Fibroblast of lung (primary cell): Measurements from ENCODE around the gene VCAN. TPM values are rescaled to one million over a fixed set of nuclear protein-coding genes. Genes with fewer than 3 reads are reported as not detected.

Source experiments
- DNase-seq, 2 donors: peaks; one replicate each; pipeline versions ENCODE4 v3.0.0 to v3.0.0-alpha.2; 2010; ENCODE audit warnings: low read depth in 2 of 2
- H2AFZ ChIP-seq: 2 replicates; pipeline ENCODE4 v1.5.1; 2012; ENCODE audit warnings: low read length, control low read depth, inconsistent platforms
- H3K27ac ChIP-seq: 2 replicates; pipeline ENCODE4 v1.5.1; 2011; ENCODE audit warnings: low read length, control low read depth; ENCODE audit not compliant: insufficient read depth
- H3K27me3 ChIP-seq: 2 replicates; pipeline ENCODE4 v1.5.1; 2011; ENCODE audit warnings: mild to moderate bottlenecking, low read length; ENCODE audit not compliant: control insufficient read depth, insufficient read depth
- H3K36me3 ChIP-seq: 2 replicates; pipeline ENCODE4 v1.5.1; 2011; ENCODE audit warnings: low read length; ENCODE audit not compliant: control insufficient read depth, insufficient read depth
- H3K4me1 ChIP-seq: 2 replicates; pipeline ENCODE4 v1.5.1; 2011; ENCODE audit warnings: low read length; ENCODE audit not compliant: control insufficient read depth, insufficient read depth; ENCODE audit errors: extremely low read depth
- H3K4me2 ChIP-seq: 2 replicates; pipeline ENCODE4 v1.5.1; 2011; ENCODE audit warnings: low read length, control low read depth; ENCODE audit not compliant: insufficient read depth; ENCODE audit errors: extremely low read depth
- H3K4me3 ChIP-seq, 4 experiments: fragments of 200-600 bp in 1 of 4; sonication (generic) in 1 of 4; replicated peaks in 1 of 4; 2 replicates each; pipeline ENCODE4 v1.5.1; 2011 to 2016; ENCODE audit warnings: low read length in 4 of 4, low read depth in 3 of 4, mild to moderate bottlenecking in 3 of 4, control low read depth in 2 of 4, inconsistent platforms in 1 of 4, mixed read lengths in 1 of 4; ENCODE audit not compliant: insufficient read depth in 1 of 4; ENCODE audit errors: control extremely low read depth in 1 of 4
- H3K79me2 ChIP-seq: 2 replicates; pipeline ENCODE4 v1.5.1; 2012; ENCODE audit warnings: mild to moderate bottlenecking, low read length, inconsistent platforms; ENCODE audit not compliant: control insufficient read depth, insufficient read depth
- H3K9ac ChIP-seq: 2 replicates; pipeline ENCODE4 v1.5.1; 2011; ENCODE audit warnings: mild to moderate bottlenecking, low read length, control low read depth; ENCODE audit not compliant: insufficient read depth
- H3K9me3 ChIP-seq: 2 replicates; pipeline ENCODE4 v1.5.1; 2012; ENCODE audit warnings: low read depth, low read length; ENCODE audit not compliant: control insufficient read depth, insufficient read depth
- H4K20me1 ChIP-seq: 2 replicates; pipeline ENCODE4 v1.5.1; 2011; ENCODE audit warnings: low read length; ENCODE audit not compliant: control insufficient read depth, insufficient read depth; ENCODE audit errors: extremely low read depth
- CTCF ChIP-seq, 2 donors: IDR thresholded peaks in 1 of 2; conservative IDR thresholded peaks in 1 of 2; 1 replicate in 1 of 2; 2 replicates in 1 of 2; pipeline ENCODE4 v1.5.1; 2011 to 2012; ENCODE audit warnings: low read length in 2 of 2, control low read depth in 1 of 2, inconsistent platforms in 1 of 2, low read depth in 1 of 2, mild to moderate bottlenecking in 1 of 2
- EZH2 ChIP-seq: IDR thresholded peaks from 2 replicates; pipeline ENCODE4 v1.5.1; 2012; ENCODE audit warnings: low read length, control low read depth, mild to moderate bottlenecking; ENCODE audit errors: missing control alignments
- polyA plus RNA-seq, 2 donors: library from polyadenylated mRNA; depleted of rRNA in 1 of 2; stranded (reverse) in 1 of 2; unstranded in 1 of 2; fragments of >200 nt; gene quantifications; 2 replicates each; pipeline ENCODE4 v1.2.1, GENCODE V29; 2011 to 2012; ENCODE audit warnings: missing spikeins in 1 of 2
- total RNA-seq: library from RNA; depleted of rRNA; stranded (reverse); fragments of >200 nt; gene quantifications from 2 replicates; pipeline ENCODE4 v1.2.1, GENCODE V29; 2014

Gene VCAN
- total and polyA plus RNA-seq, 2 donors (not counting 1 experiment from before 2014, with no cell fraction given) = 51.9 to 227 TPM

DNA sequence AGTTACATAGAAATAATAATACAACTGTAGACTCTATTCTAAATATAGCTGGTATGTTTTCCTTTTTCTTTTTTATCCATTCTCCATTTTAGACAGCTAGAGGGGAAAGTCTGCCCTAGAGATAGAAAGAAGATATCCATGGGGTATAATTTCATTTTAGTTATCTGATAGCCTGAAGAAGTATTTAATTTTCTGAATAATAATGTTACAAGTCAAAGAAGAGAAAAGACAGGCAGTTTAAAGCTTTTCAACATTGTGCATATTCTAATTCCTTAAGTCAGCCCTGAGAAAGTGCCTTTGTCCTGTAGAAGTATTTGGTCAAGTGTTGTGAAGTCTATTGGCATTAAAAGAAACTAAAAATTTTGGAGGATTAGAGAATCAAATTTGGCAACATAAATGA, 2.5 kb upstream of the VCAN start:
- H3K9me3 ChIP-seq = no peaks in the 10 kb centered on the region
- no peak for DNase-seq
- TF ChIP-seq EZH2 (no peak), CTCF (conservative IDR thresholded peaks at IDR 0.05 in 1 of 2, IDR thresholded peaks at IDR 0.05 in 1 of 2; ENCODE audit: low read depth in 1 of 2, low read length in 2 of 2) (no peak)
- H3K27me3 ChIP-seq = no peaks in the 10 kb centered on the region
- H3K4me3 ChIP-seq = no peak overlapping the region
- H3K79me2 ChIP-seq = peaks cover 12% of the 10 kb centered on the region
- H3K36me3 ChIP-seq = no peaks in the 10 kb centered on the region
- H3K4me2 ChIP-seq = no peak overlapping the region
- no peak overlapping the region for H3K27ac ChIP-seq
- no peaks in the 10 kb centered on the region for H3K4me1 ChIP-seq
- no peak overlapping the region for H3K9ac ChIP-seq
- no peak overlapping the region for H2AFZ ChIP-seq
- no peaks in the 10 kb centered on the region for H4K20me1 ChIP-seq

GRCh38 chr5:83470526-83471404, 779 bp upstream of the VCAN start:
- Histone ChIP-seq H2AFZ (peak overlapping the region; percentile 74), H3K4me2 (peak overlapping the region; percentile 97), H3K36me3 (no peaks in the 10 kb centered on the region), H3K9ac (peak overlapping the region; percentile 40), H3K9me3 (no peaks in the 10 kb centered on the region), H3K4me3 (peak overlapping the region; percentile 75 to 93 (median 88)), H3K79me2 (peaks cover 14% of the 10 kb centered on the region), H3K4me1 (peaks cover 3% of the 10 kb centered on the region), H4K20me1 (no peaks in the 10 kb centered on the region), H3K27me3 (no peaks in the 10 kb centered on the region), H3K27ac (no peak overlapping the region)
- no peak for TF ChIP-seq CTCF (conservative IDR thresholded peaks at IDR 0.05 in 1 of 2, IDR thresholded peaks at IDR 0.05 in 1 of 2; ENCODE audit: low read depth in 1 of 2, low read length in 2 of 2)
- TF ChIP-seq EZH2 = no peak
- no peak for DNase-seq

GRCh38 chr5:83472213-83472507, 616 bp downstream of the VCAN start:
- peak overlapping the region; percentile 74 for H3K9ac ChIP-seq

More at GRCh38 chr5:83472213-83472507, 616 bp downstream of the VCAN start:
- no peaks in the 10 kb centered on the region for H3K9me3 ChIP-seq
- H3K27me3 ChIP-seq = no peaks in the 10 kb centered on the region
- peak overlapping the region; percentile 56 for H2AFZ ChIP-seq
- H3K4me1 ChIP-seq = peaks cover 5% of the 10 kb centered on the region
- no peaks in the 10 kb centered on the region for H3K36me3 ChIP-seq
- no peak for TF ChIP-seq EZH2
- TF ChIP-seq CTCF (conservative IDR thresholded peaks at IDR 0.05 in 1 of 2, IDR thresholded peaks at IDR 0.05 in 1 of 2; ENCODE audit: low read depth in 1 of 2, low read length in 2 of 2) = no peak
- H3K27ac ChIP-seq = peak overlapping the region; percentile 94
- H3K4me2 ChIP-seq = peak overlapping the region; percentile 97
- DNase-seq = no peak
- H3K4me3 ChIP-seq = peak overlapping the region; percentile 75 to 93 (median 88)
- H4K20me1 ChIP-seq = no peaks in the 10 kb centered on the region
- peaks cover 26% of the 10 kb centered on the region for H3K79me2 ChIP-seq
